ENCODE results near the gene NAAA.
"Not testable (repeated sequence)": the region's sequence is repeated elsewhere in the genome, so short reads cannot be mapped to it uniquely, and the experiment has no call there.

The NAAA gene

DNA sequence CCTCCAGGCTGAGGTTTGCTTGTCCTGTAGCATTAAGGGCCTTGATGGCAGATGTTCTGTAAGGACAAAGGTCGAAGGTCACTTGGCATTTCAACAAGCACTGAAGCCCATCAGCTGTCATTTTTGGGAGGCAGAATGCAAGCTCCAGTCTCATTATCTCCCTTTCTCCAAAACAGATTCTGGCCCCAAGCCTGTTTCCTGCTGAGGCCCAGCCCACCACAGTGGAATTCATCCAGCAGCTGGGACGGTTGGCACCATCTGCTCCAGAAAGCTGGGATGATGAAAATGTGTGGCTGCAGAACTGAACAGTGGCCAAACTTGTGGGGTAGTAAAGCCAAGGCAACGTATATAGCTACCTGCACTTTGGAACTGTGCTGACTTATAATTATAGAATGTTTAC lies 20.9 kb downstream of the NAAA start:
- DNase-seq, result no peak

GRCh38 chr4:75916091-75916661 lies 24.6 kb downstream of the NAAA start:
- DNase-seq, result peak in 2 of 5 experiments; percentile 7 to 62

- no peak for DNase-seq
Measured at GRCh38 chr4:75912968-75913367, 27.8 kb downstream of the NAAA start.

DNA sequence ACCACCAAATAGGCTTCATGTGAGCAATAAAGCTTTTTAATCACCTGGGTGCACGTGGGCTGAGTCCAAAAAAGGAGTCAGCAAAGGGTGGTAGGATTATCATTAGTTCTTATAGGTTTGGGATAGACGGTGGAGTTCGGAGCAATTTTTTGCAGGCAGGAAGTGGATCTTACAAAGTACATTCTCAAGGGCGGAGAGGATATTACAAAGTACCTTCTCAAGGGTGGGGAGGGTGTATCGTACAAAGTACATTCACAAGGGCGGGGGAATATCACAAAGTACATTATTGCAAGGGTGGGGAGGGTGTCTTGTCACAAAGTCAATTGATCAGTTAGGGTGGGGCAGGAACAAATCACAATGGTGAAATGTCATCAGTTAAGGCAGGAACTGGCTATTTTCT lies 30.0 kb downstream of the NAAA start:
- not testable (repeated sequence) for DNase-seq

- DNase-seq, result no peak
Measured at GRCh38 chr4:75909405-75909804, 31.4 kb downstream of the NAAA start.

GRCh38 chr4:75908555-75908954 lies 32.3 kb downstream of the NAAA start:
- DNase-seq, result no peak

GRCh38 chr4:75907966-75908365 lies 32.8 kb downstream of the NAAA start:
- DNase-seq, result no peak

- no peak for DNase-seq
Measured at GRCh38 chr4:75904076-75904475, 36.7 kb downstream of the NAAA start.

GRCh38 chr4:75902352-75902751 lies 38.5 kb downstream of the NAAA start, which contains the start of gene PPEF2:
Gene PPEF2, minus strand, starts transcription at chr4:75902452. Its CDS starts 6,127 bp downstream, at chr4:75896325.
- no peak for DNase-seq

DNA sequence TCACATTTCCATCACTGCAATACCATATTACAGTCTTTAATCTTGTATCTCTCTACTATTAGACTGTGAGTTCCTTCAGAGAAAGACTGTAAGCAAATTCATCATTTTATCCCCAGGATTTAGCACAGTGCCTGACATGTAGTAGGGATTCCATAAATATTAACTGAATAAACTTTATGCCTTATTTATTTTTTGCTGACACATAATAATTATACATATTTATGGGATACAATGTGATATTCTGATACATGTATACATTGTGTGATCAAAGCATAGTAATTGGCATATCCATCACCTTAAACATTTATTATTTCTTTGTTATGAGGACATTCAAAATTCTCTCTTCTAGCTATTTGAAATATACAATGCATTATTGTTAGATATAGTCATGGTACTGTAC lies 42.3 kb downstream of the NAAA start:
- DNase-seq, result no peak

DNA sequence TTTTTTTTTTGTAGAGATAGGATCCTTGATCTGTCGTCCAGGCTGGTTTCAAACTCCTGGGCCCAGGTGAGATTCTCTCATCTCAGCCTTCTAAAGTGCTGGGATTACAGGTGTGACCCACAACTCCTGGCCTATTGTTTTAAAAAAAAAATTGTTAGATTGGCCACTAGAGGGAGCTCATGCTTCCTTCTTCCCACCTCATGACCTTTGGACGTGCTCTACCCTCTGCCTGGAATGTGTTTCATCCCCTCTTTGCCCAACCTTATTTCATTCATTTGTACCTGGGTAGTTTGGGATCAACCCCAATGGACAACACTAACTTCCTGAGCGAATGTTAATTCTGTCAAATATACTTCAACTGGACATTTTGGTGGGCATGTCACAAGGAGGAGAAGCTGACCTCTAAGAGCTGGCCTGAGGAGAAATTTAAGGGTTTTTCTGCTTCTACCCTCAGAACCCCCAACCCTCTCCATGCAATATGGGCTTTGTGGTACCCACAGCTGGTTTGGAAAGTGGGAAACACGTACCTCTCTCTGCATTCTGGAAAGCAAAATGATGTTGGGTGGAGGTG lies 45.0 kb downstream of the NAAA start:
- peak in 1 of 5 experiments; percentile 46 for DNase-seq

DNA sequence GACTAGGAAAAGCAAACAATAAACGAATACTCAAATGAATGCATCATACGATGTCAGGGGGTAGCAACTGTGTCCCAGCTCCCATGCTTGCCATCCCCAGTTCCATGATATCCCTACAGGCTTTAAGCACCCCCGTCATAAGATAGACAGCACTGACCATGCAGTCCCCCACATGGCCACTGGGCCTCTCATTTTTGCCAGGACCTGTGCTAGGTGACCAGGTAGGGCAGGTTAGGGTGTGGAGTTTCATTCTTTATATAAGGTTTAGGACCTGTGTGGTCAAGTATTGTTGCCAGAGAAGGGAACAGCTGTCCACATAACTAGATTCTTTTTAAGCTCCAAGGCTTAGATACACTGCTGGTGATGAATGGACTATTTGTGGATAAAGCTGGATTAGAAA lies 48.3 kb downstream of the NAAA start:
- no peak for DNase-seq

- DNase-seq, result no peak
Measured at GRCh38 chr4:75891611-75892010, 49.2 kb downstream of the NAAA start.

- no peak for DNase-seq
Measured at GRCh38 chr4:75889537-75890199, 51.1 kb downstream of the NAAA start.

DNA sequence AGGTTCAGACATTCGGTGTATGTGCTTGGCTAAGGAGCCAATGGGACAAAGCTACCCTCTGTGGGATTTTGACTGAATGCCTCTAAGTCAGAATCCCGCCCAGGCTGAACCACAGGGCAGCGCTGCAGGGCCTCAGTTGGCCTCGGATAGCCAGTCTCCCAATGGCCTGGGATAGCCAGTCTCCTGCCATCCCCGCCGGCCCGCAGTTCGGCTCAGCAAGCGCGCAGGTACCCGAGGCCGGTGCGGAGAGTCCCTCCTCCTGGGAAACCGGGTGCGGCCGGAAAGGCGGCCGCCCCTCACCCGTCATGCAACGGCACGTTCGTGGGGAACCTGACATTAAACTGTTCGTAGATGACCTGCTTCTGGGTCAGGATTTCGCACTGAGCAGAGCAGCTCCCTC lies 54.7 kb downstream of the NAAA start:
- DNase-seq, result no peak

- DNase-seq, result peak in 1 of 5 experiments; percentile 78
Measured at GRCh38 chr4:75881476-75881875, 59.3 kb downstream of the NAAA start.

- no peak for DNase-seq
Measured at GRCh38 chr4:75880278-75880677, 60.5 kb downstream of the NAAA start.

- DNase-seq, result no peak
Measured at GRCh38 chr4:75878246-75878756, 62.5 kb downstream of the NAAA start.

GRCh38 chr4:75876218-75876617 lies 64.6 kb downstream of the NAAA start:
- DNase-seq, result no peak

GRCh38 chr4:75869100-75869499 lies 71.7 kb downstream of the NAAA start:
- no peak for DNase-seq

DNA sequence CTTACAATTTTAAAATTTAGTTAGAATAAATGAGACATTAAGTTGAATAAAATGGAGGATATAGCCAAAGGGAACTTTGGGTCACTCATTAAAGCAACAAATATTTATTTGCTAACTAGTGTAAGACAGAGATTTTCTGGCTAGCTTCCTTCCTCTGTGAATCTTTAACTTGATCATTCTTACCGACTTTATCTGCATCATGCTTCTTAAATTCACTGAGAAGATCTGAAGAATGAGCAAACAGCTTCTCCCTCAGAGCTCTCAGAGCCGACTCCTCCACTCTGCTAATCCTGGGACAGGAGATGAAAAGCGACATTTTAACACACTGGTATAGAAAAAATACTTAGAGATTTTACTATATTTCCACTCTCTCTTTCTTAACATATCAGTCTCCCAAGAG lies 73.7 kb downstream of the NAAA start:
- no peak for DNase-seq

Data from T-helper 2 cell (primary cell).